ENCODE measurements around the gene PIK3C2G. TPM values are rescaled to one million over a fixed set of nuclear protein-coding genes. Genes with fewer than 3 reads are reported as not detected.

PIK3C2G gene
- total and polyA plus RNA-seq, 2 donors from 2014 or later: 4.4 to 5.8 TPM

GRCh38 chr12:18472806-18473205 lies 211.5 kb downstream of the PIK3C2G start:
- H3K36me3 ChIP-seq (ENCODE audit: control insufficient read depth in 2 of 3, insufficient read depth in 3 of 3, low read length in 3 of 3): no peaks in the 10 kb centered on the region
- H3K9ac ChIP-seq (ENCODE audit: low read length in 3 of 3): no peak overlapping the region
- no peak for TF ChIP-seq CTCF (IDR thresholded peaks at IDR 0.05; ENCODE audit: borderline replicate concordance, extremely low read depth, insufficient read depth)
- intact Hi-C loops (cut with DNase I): no loop called here
- peak in 4 of 5 donors; percentile 45 to 63 (median 54) for DNase-seq
- H3K4me1 ChIP-seq (ENCODE audit: control insufficient read depth in 2 of 3, insufficient read depth in 2 of 3, low read depth in 1 of 3, low read length in 3 of 3): no peaks in the 10 kb centered on the region
- H3K27me3 ChIP-seq (ENCODE audit: control insufficient read depth, insufficient read depth, low read length): no peaks in the 10 kb centered on the region
- H3K4me3 ChIP-seq (ENCODE audit: low read length in 3 of 3): no peak overlapping the region
- H3K27ac ChIP-seq (ENCODE audit: low read depth in 2 of 2, low read length in 2 of 2): no peak overlapping the region
- no peaks in the 10 kb centered on the region for H3K9me3 ChIP-seq (ENCODE audit: control insufficient read depth in 2 of 3, insufficient read depth in 1 of 3, low read length in 3 of 3)
- FAIRE-seq: no peak

- Histone ChIP-seq H3K36me3 (ENCODE audit: control insufficient read depth in 2 of 3, insufficient read depth in 3 of 3, low read length in 3 of 3) (no peaks in the 10 kb centered on the region), H3K4me3 (ENCODE audit: low read length in 3 of 3) (no peak overlapping the region), H3K9me3 (ENCODE audit: control insufficient read depth in 2 of 3, insufficient read depth in 1 of 3, low read length in 3 of 3) (no peaks in the 10 kb centered on the region), H3K27me3 (ENCODE audit: control insufficient read depth, insufficient read depth, low read length) (no peaks in the 10 kb centered on the region), H3K4me1 (ENCODE audit: control insufficient read depth in 2 of 3, insufficient read depth in 2 of 3, low read depth in 1 of 3, low read length in 3 of 3) (no peaks in the 10 kb centered on the region), H3K27ac (ENCODE audit: low read depth in 2 of 2, low read length in 2 of 2) (no peak overlapping the region), H3K9ac (ENCODE audit: low read length in 3 of 3) (no peak overlapping the region)
- intact Hi-C loops (cut with DNase I): no loop called here
- TF ChIP-seq CTCF (IDR thresholded peaks at IDR 0.05; ENCODE audit: borderline replicate concordance, extremely low read depth, insufficient read depth): no peak
- no peak for FAIRE-seq
- DNase-seq: no peak
Measured at GRCh38 chr12:18476861-18477260, 215.5 kb downstream of the PIK3C2G start.

GRCh38 chr12:18479256-18479655 lies 217.9 kb downstream of the PIK3C2G start:
- intact Hi-C loops (cut with DNase I): no loop called here

More at GRCh38 chr12:18479256-18479655, 217.9 kb downstream of the PIK3C2G start:
- no peak for DNase-seq
- Histone ChIP-seq H3K4me3 (ENCODE audit: low read length in 3 of 3) (no peak overlapping the region), H3K9me3 (ENCODE audit: control insufficient read depth in 2 of 3, insufficient read depth in 1 of 3, low read length in 3 of 3) (no peaks in the 10 kb centered on the region), H3K36me3 (ENCODE audit: control insufficient read depth in 2 of 3, insufficient read depth in 3 of 3, low read length in 3 of 3) (no peaks in the 10 kb centered on the region), H3K27ac (ENCODE audit: low read depth in 2 of 2, low read length in 2 of 2) (no peak overlapping the region), H3K4me1 (ENCODE audit: control insufficient read depth in 2 of 3, insufficient read depth in 2 of 3, low read depth in 1 of 3, low read length in 3 of 3) (no peaks in the 10 kb centered on the region), H3K9ac (ENCODE audit: low read length in 3 of 3) (no peak overlapping the region), H3K27me3 (ENCODE audit: control insufficient read depth, insufficient read depth, low read length) (no peaks in the 10 kb centered on the region)
- no peak for FAIRE-seq
- no peak for TF ChIP-seq CTCF (IDR thresholded peaks at IDR 0.05; ENCODE audit: borderline replicate concordance, extremely low read depth, insufficient read depth)

Data from kidney (tissue), 14 donors.